ENCODE data around the gene ABAT. TPM values are rescaled to one million over a fixed set of nuclear protein-coding genes. Genes with fewer than 3 reads are reported as not detected.

ABAT gene
- total RNA-seq, 4 donors from 2014 or later: 9.0 to 16.9 (median 13.4) TPM

DNA sequence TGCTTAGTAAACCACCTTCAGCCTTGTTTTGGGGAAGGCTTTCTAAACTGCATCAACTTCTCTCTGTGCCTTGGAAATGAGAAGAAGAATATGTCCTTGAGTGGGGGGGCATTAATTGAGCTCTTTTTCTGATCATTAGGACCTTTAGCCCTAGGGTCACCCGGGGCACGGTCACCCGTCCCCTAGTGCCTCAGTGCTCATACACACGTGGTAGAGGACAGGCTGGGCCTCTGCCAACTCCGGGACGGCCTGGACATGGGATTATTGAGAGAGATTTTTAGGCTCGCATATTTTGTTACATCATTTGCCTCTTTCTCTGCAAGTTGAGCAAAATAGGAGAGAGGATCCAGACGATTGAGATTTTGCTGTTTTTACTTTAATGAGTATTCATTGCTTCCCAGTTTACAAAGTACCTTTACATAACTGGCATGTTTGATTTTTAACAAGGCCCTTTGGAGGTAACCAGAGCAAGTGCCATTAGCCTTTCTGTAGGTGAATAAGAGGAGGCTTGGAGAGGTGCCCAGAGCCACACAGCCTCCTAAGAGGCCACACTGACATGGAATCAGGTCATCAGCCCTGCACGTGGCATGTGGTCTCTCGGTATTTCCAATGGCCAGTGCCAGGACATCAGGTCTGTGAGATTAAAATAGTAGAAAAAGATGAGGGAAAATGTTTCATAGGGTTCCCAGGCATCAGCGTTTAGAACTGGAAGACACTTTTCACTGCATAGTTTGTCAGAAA is 134.4 kb downstream of the ABAT start:
- Histone ChIP-seq H3K27me3 (no peaks in the 10 kb centered on the region), H3K4me1 (no peaks in the 10 kb centered on the region), H3K9me3 (no peaks in the 10 kb centered on the region), H3K36me3 (peaks cover 62 to 100% (median 96%) of the 10 kb centered on the region in 4 donors), H3K27ac (replicated peaks in 1 of 4) (no peak overlapping the region), H3K4me3 (no peak overlapping the region)
- WGBS: 81% methylated on average over 11 of the region's 11 CpGs
- intact Hi-C loops (cut with DNase I): no loop called here
- no peak for DNase-seq (ENCODE audit: extremely low spot score)
- TF ChIP-seq EP300 (IDR thresholded peaks at IDR 0.05) (no peak), POLR2A (IDR thresholded peaks at IDR 0.05; ENCODE audit: low read depth) (no peak), POLR2AphosphoS5 (IDR thresholded peaks at IDR 0.05) (no peak)
- TF ChIP-seq, protein P1, sequence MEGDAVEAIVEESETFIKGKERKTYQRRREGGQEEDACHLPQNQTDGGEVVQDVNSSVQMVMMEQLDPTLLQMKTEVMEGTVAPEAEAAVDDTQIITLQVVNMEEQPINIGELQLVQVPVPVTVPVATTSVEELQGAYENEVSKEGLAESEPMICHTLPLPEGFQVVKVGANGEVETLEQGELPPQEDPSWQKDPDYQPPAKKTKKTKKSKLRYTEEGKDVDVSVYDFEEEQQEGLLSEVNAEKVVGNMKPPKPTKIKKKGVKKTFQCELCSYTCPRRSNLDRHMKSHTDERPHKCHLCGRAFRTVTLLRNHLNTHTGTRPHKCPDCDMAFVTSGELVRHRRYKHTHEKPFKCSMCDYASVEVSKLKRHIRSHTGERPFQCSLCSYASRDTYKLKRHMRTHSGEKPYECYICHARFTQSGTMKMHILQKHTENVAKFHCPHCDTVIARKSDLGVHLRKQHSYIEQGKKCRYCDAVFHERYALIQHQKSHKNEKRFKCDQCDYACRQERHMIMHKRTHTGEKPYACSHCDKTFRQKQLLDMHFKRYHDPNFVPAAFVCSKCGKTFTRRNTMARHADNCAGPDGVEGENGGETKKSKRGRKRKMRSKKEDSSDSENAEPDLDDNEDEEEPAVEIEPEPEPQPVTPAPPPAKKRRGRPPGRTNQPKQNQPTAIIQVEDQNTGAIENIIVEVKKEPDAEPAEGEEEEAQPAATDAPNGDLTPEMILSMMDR (IDR thresholded peaks at IDR 0.05): no peak

DNA sequence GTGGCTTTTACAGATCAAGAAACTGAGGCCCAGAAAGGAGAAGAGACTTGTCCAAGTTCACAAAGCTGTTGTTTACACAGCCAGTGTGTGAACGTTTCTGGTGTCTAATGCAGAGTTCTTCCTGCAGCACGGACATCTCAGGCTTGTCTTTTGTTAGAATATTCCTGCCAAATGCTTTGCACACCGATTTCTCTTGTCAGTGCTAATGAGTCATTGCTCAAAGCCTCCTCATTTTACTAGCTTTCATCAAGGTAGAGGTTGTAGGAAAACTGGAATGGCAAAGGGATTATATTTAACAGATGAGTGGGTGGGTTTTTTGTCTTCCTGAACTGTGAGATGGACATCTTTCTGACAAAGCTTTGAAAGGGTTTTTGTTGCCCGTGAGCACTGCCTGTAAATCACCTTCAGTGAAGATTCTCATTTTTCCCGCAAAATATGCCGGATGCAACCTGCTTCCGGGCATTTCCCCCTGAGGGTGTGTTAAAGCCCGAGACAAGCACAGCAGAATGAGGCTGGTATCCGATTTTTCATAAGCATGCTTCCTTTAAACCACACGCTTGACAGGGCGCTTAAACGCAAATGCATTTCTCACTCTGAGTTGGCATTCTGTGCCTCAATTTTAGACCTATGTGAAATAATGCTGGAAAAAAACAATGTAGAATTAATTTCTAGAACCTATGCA is 137.9 kb downstream of the ABAT start:
- Histone ChIP-seq H3K27me3 (no peaks in the 10 kb centered on the region), H3K4me1 (no peaks in the 10 kb centered on the region), H3K9me3 (no peaks in the 10 kb centered on the region), H3K27ac (replicated peaks in 1 of 4) (no peak overlapping the region), H3K36me3 (peaks cover 72 to 100% (median 94%) of the 10 kb centered on the region in 4 donors), H3K4me3 (no peak overlapping the region)
- intact Hi-C loops (cut with DNase I): no loop called here
- 64% methylated on average over 12 of the region's 12 CpGs for WGBS
- TF ChIP-seq, protein P1 (IDR thresholded peaks at IDR 0.05): no peak
- TF ChIP-seq EP300 (IDR thresholded peaks at IDR 0.05): no peak
- no peak for TF ChIP-seq POLR2A (IDR thresholded peaks at IDR 0.05; ENCODE audit: low read depth)
- TF ChIP-seq POLR2AphosphoS5 (IDR thresholded peaks at IDR 0.05): no peak
- DNase-seq (ENCODE audit: extremely low spot score): no peak

DNA sequence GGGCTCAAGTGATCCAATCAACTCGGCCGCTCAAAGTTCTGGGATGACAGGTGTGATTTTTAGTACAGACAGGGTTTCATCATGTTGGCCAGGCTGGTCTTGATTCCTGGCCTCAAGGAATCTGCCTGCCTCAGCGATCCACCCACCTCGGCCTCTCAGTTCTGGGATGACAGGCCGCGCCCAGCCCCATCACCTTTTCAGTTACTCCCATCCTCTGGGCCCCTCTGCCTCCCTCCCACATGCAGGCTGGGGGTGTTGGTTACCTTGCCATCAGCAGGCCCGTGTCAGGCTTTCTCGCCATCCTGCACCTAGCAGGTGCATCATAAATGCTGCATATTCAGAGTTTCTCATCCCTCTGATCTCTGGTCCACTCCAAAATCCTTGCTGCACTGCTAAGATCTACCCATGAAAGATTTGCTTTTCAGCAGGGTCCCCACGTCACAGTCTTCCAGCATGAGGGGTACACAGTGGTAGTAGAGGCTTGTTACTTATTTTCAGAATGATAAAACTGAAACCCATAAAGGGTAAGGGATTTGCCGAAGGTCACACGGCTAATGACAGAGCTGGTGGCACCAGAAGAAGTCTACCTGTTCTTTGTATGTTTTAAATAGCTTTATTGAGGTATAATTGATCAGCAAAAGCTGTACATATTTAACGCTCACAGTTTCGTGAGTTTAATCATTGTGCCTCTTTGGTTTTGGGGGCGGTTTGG is 139.8 kb downstream of the ABAT start:
- no peak overlapping the region for H3K27ac ChIP-seq (replicated peaks in 1 of 4)
- TF ChIP-seq POLR2A (IDR thresholded peaks at IDR 0.05; ENCODE audit: low read depth) (no peak), POLR2AphosphoS5 (IDR thresholded peaks at IDR 0.05) (no peak), EP300 (IDR thresholded peaks at IDR 0.05) (no peak)
- TF ChIP-seq, protein P1 (IDR thresholded peaks at IDR 0.05): no peak
- no peaks in the 10 kb centered on the region for H3K9me3 ChIP-seq
- no peak for DNase-seq (ENCODE audit: extremely low spot score)
- peaks cover 59 to 100% (median 90%) of the 10 kb centered on the region in 4 donors for H3K36me3 ChIP-seq
- intact Hi-C loops (cut with DNase I): no loop called here
- H3K4me1 ChIP-seq: no peaks in the 10 kb centered on the region
- H3K4me3 ChIP-seq: no peak overlapping the region
- H3K27me3 ChIP-seq: no peaks in the 10 kb centered on the region
- WGBS: 92% methylated on average over 12 of the region's 14 CpGs

DNA sequence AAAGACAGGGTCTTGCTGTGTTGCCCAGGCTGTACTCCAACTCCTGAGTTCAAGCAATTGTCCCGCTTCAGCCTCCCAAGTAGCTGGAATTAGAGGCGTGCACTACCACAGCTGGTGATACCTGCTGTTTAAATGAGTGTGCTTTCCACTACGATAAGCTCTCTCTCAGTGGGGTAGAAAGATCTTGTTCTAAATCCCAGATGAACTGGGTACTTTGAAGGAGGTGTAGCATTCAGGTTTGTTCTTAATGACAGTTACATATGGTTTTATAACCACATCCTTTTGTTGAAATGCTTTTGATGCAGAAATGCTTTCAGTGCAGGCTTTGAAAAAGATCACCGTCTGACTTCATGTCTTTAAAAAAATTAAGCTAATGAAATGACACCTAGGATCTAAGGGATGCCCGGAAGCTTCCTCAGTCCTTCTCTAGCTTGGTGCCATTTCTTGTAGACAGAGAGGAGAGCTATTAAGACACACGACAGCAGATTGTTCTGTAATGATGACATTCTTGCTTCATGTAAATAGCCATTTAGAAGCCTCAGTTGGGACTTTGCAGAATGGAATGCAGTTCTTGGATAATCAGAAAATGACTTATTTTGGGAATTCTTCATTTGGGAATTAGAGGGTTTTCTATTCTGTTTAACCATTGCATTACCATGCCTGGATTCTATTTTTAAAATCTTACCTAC is 142.7 kb downstream of the ABAT start:
- no peak for TF ChIP-seq EP300 (IDR thresholded peaks at IDR 0.05)
- TF ChIP-seq, protein P1 (IDR thresholded peaks at IDR 0.05): no peak
- no peak for TF ChIP-seq POLR2AphosphoS5 (IDR thresholded peaks at IDR 0.05)
- TF ChIP-seq POLR2A (IDR thresholded peaks at IDR 0.05; ENCODE audit: low read depth): no peak
- intact Hi-C loops (cut with DNase I): no loop called here
- 77% methylated on average over 6 of the region's 6 CpGs for WGBS
- peaks cover 0 to 2% (median 0%) of the 10 kb centered on the region in 4 donors for H3K4me1 ChIP-seq
- no peak for DNase-seq (ENCODE audit: extremely low spot score)
- H3K27ac ChIP-seq (replicated peaks in 1 of 4): no peak overlapping the region
- no peaks in the 10 kb centered on the region for H3K9me3 ChIP-seq
- H3K4me3 ChIP-seq: no peak overlapping the region
- no peaks in the 10 kb centered on the region for H3K27me3 ChIP-seq
- H3K36me3 ChIP-seq: peaks cover 48 to 94% (median 79%) of the 10 kb centered on the region in 4 donors

All from esophagus muscularis mucosa (tissue), 4 donors.